GM21390 (cell line): Measurements from ENCODE around the gene L3MBTL3.

Experiments
- ATAC-seq: cut with Tn5 transposase; IDR thresholded peaks from one replicate; pipeline ENCODE4 v1.9.1; 2021; ENCODE audit not compliant: unreplicated experiment

The L3MBTL3 gene

DNA sequence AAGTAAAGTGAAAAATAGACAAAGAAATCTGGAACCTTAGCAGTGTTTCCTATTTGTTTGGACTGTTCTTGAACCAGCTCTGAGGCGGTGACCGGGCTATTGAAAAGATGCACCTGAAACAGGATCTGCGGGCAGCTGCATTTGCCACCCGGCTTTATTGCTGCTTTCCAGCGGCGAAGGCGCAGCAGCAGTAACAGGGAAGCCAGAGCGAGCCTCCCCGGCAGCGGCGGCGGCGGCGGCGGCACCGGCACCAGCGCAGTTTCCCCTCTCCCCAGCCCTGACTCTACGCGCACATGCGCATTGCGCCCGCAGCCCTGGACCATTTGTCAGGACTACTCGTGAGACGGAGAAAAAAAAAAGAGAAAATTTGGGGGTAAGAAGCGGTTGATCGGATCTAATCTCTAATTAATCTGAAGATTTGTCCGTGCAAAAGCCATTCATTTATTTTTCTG is at the start of gene L3MBTL3:
Gene L3MBTL3, plus strand, starts transcription at position 290 of the 452 bp plus-strand sequence. CDS start 24,119 bp downstream, outside the sequence.
- peak; percentile 70 for ATAC-seq

GRCh38 chr6:129969064-129969463 is 49.3 kb upstream of the L3MBTL3 start:
- ATAC-seq: no peak

DNA sequence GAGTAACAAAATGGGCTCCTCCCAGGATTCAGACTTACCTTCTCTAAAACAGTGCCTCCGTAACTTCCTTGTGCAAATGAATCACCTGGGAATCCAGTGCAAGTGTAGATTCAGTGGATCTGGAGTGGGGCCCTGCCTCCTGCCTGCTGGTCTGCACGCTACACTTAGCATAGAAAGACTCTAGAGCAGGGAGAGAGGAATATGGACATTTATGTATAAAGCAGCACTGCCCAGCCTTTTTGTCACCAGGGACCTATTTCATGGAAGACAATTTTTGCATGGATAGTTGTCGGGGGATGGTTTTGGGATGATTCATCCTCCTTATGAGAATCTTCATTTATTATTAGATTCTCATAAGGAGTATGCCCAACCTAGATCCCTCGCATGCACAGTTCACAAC is 42.3 kb upstream of the L3MBTL3 start:
- no peak for ATAC-seq

DNA sequence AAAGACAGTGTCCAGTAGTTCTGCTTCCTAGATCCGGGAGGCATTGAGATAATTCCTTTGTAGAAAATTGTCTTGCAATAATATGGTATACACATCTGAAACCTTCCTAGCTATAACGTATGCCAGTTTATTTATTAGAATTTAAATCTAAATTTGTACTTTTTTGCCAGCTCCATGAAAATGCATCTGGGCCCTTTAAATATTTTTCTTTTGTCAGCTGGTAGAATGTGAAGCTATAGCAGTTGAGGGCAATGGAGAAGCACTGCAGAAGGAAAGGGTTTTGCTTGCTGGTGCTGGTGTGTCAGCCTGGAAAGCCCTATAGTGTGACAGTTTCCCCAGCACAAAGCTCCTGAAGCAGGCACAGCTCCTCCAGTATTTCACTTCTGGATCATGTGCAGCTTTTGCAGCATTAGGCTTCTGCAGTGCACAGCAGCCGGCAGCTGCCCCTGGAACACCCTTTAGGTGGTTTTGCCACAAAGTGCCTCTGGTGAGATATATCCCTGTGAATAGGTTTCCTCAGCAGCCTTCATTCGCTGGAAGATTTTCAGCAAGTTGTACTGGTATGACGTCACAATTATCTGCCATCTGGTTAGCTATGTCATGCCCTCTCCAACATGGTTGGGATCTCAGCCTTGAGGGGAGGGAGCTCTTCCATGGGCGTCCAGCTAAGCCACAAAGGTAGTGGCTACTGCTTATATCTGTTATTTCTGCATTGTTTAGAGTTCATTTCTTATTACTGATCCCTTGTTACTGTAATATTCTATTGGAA is 40.0 kb upstream of the L3MBTL3 start:
- no peak for ATAC-seq

DNA sequence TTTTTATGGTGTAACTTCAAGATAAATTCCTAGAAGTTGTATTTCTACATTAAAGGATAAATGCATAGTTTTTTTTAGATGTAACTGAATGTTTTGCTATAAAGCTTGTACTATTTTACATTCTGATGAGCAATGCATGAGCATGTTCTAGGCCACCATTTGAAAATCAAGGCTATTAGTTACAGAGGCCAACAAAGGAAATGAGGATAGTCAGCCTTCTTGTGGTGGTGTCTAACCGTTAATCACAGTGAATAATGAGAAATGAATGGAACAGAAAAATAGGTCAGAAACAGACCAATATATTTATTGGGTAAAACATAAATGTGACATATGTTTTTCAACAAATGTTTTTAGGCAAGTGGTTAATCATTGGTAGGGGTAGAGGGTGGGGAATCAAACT is 37.6 kb upstream of the L3MBTL3 start:
- ATAC-seq: no peak

DNA sequence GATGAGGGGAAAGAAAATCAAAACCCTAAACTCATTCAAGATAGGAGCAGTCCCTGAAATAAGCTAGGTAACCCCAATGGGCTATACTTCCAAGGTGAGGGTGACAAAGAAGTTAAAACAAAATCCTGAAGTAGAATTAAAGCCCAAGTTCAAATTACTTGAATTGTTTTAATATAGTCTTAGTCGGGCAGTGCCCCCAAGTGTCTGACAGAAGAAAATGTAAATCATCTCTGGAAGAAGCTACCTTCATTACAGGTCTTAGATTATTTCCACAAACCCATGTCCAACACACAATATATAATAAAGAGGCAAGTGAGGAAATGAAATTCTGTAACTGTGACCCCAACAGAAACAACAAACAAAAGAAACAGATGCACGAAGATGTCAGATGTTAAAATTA is 36.8 kb upstream of the L3MBTL3 start:
- ATAC-seq: no peak

DNA sequence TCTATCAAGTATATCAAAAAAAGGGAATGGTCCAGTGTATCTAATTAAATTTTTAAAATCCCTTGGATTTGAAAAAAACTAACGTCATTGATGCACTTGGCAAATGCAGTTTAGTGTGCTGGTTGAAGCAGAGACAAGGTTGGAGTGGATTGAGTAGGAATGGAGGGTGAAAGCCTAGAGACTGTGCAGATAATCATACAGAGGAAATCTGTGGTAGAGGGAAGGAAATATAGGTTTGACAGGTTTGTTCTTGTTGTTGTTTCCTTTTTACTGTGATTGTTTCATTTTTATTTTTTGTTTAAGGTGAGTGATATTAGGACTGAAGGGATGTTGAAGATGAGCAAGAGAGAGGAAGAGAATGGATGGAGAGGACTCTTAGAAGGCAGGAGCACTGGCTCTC is 29.0 kb upstream of the L3MBTL3 start:
- ATAC-seq: no peak

GRCh38 chr6:129992881-129993280 is 25.5 kb upstream of the L3MBTL3 start:
- ATAC-seq: no peak

DNA sequence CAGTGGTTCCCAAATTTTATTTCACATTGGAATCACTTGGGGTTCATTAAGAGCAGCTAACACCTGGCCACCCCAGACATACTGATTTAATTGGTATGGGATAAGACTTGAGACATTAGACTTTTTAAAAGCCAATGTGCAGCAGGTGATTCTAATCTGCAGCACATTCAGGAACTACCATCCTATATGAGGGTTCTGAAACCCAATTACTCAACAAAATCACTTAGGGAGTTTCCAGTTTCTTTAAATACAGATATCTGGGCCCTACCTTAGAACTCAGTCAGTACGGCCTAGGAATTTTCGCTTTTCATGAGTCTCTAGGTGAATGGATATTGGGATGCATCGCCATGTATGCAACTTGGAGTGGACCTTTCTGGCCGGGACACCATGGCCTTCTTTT is 24.0 kb upstream of the L3MBTL3 start:
- ATAC-seq: no peak

DNA sequence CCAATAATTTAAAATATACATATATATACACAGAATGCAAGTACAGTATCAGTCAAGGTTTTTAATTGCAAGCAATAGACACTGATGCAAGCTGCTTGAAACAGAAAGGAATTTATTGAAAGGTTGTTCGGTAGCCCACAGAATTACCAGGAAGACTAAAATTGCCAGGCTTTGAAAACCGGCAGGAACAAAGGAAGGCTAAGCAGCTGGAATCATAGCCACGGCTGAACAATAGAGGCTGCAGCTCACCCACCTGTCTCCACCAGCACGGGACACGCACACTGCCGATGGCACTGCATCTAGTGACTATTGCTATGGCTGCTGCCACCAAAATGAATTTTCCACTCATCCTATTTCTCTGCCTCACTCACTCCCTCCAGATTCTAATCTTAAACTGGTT is 22.0 kb upstream of the L3MBTL3 start:
- ATAC-seq: no peak

- no peak for ATAC-seq
These were observed 17.6 kb upstream of the L3MBTL3 start for GRCh38 chr6:130000526-130001421.

DNA sequence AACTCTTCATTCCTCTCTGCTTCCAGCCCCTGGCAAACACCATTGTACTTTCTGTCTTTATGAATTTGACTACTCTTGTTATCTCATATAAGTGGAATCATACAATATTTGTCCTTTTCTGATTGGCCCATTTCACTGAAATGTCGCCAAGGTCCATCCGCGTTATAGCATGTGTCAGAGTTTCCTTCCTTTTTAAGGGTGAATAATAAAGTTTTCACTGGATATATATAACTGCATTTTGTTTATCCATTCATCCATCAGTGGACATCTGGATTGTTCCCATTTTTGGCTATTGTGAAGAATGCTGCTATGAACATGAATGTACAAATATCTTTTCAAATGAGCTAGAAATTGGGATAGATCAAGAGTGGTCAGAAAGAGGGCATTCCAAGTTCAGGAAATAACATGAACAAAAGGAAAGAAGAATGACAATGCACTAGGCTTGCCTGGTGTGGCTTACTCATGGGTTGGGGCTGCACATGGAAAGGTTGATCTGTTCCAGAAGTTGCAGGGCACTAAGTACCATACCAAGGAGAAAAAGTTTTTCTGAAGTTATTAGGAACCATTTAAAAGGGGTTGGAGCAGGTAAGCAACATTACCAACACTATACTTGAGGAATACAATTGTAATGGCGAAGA is 10.0 kb upstream of the L3MBTL3 start:
- no peak for ATAC-seq

GRCh38 chr6:130009146-130009545 is 9.2 kb upstream of the L3MBTL3 start:
- ATAC-seq: no peak

GRCh38 chr6:130010387-130010786 is 8.0 kb upstream of the L3MBTL3 start:
- no peak for ATAC-seq

- ATAC-seq: no peak
These were observed 5.7 kb upstream of the L3MBTL3 start for GRCh38 chr6:130012728-130013127.

GRCh38 chr6:130018744-130019325 is 454 bp downstream of the L3MBTL3 start:
- peak; percentile 31 for ATAC-seq

DNA sequence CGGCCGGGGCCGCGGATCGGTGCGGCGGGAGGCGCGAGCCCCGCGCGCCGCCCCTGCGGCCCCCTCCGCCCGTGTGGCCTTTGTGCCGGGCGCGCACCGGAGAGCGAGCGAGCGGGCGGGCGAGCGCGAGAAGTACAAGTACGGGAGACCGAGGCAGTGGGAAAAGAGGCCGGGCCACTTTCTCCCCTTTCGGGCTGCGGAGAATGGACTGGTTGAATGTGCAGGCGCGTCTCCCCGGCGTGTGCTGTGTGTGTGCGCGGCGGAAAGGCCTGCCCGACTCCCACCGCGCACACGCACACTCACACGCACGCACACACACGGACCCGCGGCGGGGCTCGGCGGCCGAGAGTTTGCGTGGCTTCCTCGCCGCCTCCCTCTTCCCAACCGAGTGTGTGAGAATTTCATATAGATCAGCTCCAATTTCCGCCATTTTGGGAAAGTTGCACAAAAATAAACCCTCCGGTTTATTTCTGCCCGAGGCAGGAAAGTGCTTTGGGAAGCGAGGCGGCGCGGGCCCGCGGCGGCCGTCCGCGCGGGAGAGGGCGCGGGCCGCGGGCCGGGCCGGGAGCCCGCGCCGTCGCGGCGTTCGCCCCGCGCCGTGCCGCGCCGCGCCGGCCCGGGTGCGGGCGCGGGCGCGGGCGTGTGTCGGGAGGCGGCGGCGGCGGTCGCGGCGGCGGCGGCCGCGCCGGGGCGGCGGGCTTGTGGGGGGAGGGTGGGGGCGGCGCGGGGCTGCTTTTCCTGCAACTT is 1.1 kb downstream of the L3MBTL3 start:
- ATAC-seq: peak; percentile 11

- no peak for ATAC-seq
These were observed 1.9 kb downstream of the L3MBTL3 start for GRCh38 chr6:130020073-130020906.

DNA sequence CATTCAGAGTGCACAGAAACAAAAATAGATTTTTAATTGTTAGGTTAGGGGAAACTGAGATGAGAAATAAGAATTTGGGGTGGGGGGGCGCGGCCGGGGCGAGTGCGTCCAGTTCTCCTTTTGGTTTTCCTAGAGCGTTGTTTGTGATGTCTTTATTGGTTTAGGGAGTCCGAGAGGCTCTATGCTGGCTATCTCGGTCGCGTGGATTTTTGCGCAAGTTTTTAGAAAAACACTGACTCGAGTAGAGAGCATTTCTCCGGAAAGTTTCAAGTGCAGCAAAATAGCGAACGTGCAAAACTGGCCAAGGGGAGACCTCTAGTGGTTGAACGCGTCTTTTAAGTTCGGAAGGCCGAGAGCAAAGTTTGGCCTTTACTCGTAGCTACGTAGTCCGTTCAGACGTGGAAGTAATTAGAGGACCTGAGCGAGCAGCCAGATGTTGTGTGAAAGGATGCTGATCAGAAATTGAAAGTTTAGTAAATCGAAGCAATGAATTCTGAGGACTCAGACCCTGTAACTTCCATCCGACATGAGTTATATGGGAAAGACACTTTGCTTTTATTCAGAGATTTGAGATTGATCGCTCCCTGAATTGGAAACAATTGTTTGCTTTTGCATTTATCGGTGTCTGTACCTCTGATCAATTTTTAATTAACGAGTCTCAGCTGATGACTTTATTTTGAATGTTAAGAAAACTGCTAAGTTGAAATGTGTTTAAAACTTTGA is 2.7 kb downstream of the L3MBTL3 start:
- peak; percentile 66 for ATAC-seq
